ENCODE measurements around the gene LEKR1.

- TF ChIP-seq POLR2AphosphoS5 (IDR thresholded peaks at IDR 0.05; ENCODE audit: insufficient read depth, low read depth, low read length), result no peak
- TF ChIP-seq POLR2A (IDR thresholded peaks at IDR 0.05; ENCODE audit: low read depth, low read length), result no peak
- no peak for TF ChIP-seq CTCF (IDR thresholded peaks at IDR 0.05; ENCODE audit: extremely low read depth in 1 of 2, insufficient read depth in 1 of 2, low read depth in 1 of 2, low read length in 2 of 2)
- TF ChIP-seq, protein P1, sequence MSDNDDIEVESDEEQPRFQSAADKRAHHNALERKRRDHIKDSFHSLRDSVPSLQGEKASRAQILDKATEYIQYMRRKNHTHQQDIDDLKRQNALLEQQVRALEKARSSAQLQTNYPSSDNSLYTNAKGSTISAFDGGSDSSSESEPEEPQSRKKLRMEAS (IDR thresholded peaks at IDR 0.05; ENCODE audit: insufficient read depth, insufficient read length), result no peak
Observed at GRCh38 chr3:156812521-156813335, 13.4 kb upstream of the LEKR1 start.

All from endothelial cell of umbilical vein (primary cell).